Loucy (cell line): ENCODE measurements around the gene PTGES.

Experiments used
- H2AFZ ChIP-seq: fragments of 200-600 bp; sonication (generic); 2 replicates; pipeline ENCODE4 v1.6.0; 2016; ENCODE audit warnings: antibody characterized with exemption, mild to moderate bottlenecking, low read length, moderate library complexity
- H3F3A ChIP-seq: fragments of 200-600 bp; 2 replicates; pipeline ENCODE4 v1.6.0; 2016; ENCODE audit warnings: antibody characterized with exemption, low read depth, mild to moderate bottlenecking
- H3K27me3 ChIP-seq: fragments of 200-600 bp; sonication (generic); 2 replicates; pipeline ENCODE4 v1.6.1; 2014; ENCODE audit warnings: low read length, mild to moderate bottlenecking; ENCODE audit not compliant: insufficient read depth, poor library complexity, severe bottlenecking
- H3K36me3 ChIP-seq: fragments of 200-600 bp; sonication (generic); 2 replicates; pipeline ENCODE4 v1.6.1; 2016; ENCODE audit warnings: low read length; ENCODE audit not compliant: insufficient read depth
- H3K4me1 ChIP-seq: fragments of 200-600 bp; sonication (generic); 2 replicates; pipeline ENCODE4 v1.5.1; 2014; ENCODE audit warnings: low read length, mild to moderate bottlenecking; ENCODE audit not compliant: insufficient read depth, poor library complexity, severe bottlenecking
- H3K4me2 ChIP-seq: fragments of 200-600 bp; sonication (generic); 2 replicates; pipeline ENCODE4 v1.6.0; 2014; ENCODE audit warnings: antibody characterized with exemption, low read length, low read depth, mild to moderate bottlenecking; ENCODE audit not compliant: poor library complexity, severe bottlenecking
- H3K4me3 ChIP-seq: fragments of 200-600 bp; sonication (generic); 2 replicates; pipeline ENCODE4 v1.5.1; 2014; ENCODE audit warnings: low read length, mild to moderate bottlenecking, mixed read lengths; ENCODE audit not compliant: poor library complexity, severe bottlenecking
- H3K79me2 ChIP-seq: fragments of 200-600 bp; sonication (generic); 2 replicates; pipeline ENCODE4 v1.6.1; 2014; ENCODE audit warnings: low read length; ENCODE audit not compliant: insufficient read depth
- H3K9ac ChIP-seq: fragments of 200-600 bp; sonication (generic); 2 replicates; pipeline ENCODE4 v1.6.0; 2014; ENCODE audit warnings: mild to moderate bottlenecking, low read depth, low read length, moderate library complexity; ENCODE audit not compliant: poor library complexity, severe bottlenecking
- H3K9me2 ChIP-seq: fragments of 200-600 bp; sonication (generic); replicated peaks from 2 replicates; pipeline ENCODE4 v1.6.1; 2016; ENCODE audit warnings: low read depth, low read length, mixed read lengths
- H3K9me3 ChIP-seq: fragments of 200-600 bp; sonication (generic); 2 replicates; pipeline ENCODE4 v1.6.1; 2014; ENCODE audit warnings: mild to moderate bottlenecking, antibody characterized with exemption, low read length, low read depth; ENCODE audit not compliant: insufficient read depth
- H4K20me1 ChIP-seq: fragments of 200-600 bp; sonication (generic); 2 replicates; pipeline ENCODE4 v1.6.0; 2014; ENCODE audit warnings: antibody characterized with exemption, low read length, mild to moderate bottlenecking; ENCODE audit not compliant: insufficient read depth, poor library complexity, severe bottlenecking
- CTCF ChIP-seq: fragments of 200-600 bp; sonication (generic); conservative IDR thresholded peaks from 2 replicates; pipeline ENCODE4 v1.5.1; 2014; ENCODE audit warnings: mild to moderate bottlenecking, antibody characterized with exemption, low read length
- EZH2phosphoT487 ChIP-seq: fragments of 200-600 bp; IDR thresholded peaks from 2 replicates; pipeline ENCODE4 v1.6.1; 2018; ENCODE audit warnings: antibody characterized with exemption, mild to moderate bottlenecking, moderate library complexity, borderline replicate concordance

The PTGES gene

DNA sequence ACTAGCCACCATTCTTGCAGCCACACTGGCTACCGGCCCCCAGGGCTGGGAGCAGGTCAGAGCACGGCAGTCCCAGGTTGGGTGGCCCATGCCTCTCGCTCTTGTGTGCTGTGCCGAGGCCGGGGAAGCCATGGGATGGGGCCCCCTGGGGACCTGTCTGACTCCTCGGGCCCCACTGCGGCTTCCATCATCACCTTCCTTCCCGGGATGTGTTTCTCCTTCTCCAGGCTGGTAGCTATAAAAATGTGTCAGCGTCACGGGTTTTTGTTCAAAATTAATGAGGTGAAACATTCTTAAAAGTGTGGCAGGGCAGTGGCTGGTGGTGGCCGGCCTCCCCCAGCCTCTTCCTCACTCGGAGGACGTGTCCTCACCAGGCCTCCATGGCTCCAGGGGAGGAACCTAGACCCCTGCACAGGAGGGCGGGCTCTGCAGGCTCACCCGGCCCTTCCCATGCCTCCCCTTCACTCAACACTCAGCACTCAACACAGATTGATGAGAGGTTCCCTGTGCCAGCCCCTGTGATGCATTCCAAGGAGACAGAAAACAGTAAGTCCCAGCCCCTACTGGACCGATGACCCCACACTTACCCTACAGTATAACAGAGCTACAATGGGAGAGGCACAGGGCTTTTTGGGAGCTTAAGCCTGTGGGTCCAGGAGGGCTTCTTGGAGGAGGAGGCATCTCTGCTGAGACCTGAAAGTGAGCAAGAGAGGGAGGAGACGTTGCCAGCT, 43.2 kb downstream of the PTGES start:
- Histone ChIP-seq H3K4me1 (no peaks in the 10 kb centered on the region), H3K79me2 (no peaks in the 10 kb centered on the region), H3K4me2 (no peak overlapping the region)

DNA sequence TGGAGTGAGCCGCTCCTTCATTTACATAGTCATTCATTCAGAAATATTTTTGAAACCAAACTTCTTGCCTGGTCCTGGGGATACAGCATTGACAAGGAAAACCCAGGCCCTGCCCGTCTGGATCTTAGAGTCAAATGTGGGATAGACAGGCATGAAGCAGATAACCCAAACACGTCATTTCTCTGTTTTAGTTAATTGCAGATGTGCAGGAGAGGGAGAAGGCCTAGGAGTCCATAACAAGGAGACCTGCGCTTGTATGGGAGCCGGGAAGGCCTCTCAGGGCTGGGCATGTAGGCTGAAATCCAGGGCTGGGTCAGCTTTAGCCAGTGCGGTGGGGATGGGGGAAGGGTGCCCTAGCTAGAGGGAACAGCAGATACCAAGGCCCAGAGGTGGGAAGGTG, 44.0 kb downstream of the PTGES start:
- Histone ChIP-seq H3K9me3 (no peaks in the 10 kb centered on the region), H3K9me2 (no peaks in the 10 kb centered on the region), H2AFZ (no peak overlapping the region), H3F3A (no peaks in the 10 kb centered on the region), H3K4me2 (no peak overlapping the region), H3K4me1 (no peaks in the 10 kb centered on the region), H3K4me3 (no peak overlapping the region), H3K79me2 (no peaks in the 10 kb centered on the region), H4K20me1 (no peaks in the 10 kb centered on the region), H3K36me3 (no peaks in the 10 kb centered on the region), H3K27me3 (no peaks in the 10 kb centered on the region), H3K9ac (no peak overlapping the region)
- TF ChIP-seq EZH2phosphoT487 (no peak), CTCF (no peak)

More for the DNA sequence above, 43.2 kb downstream of the PTGES start:
- H2AFZ ChIP-seq, result no peak overlapping the region
- no peak overlapping the region for H3K4me3 ChIP-seq
- H3K27me3 ChIP-seq, result no peaks in the 10 kb centered on the region
- no peaks in the 10 kb centered on the region for H3K36me3 ChIP-seq
- H3K9me2 ChIP-seq, result no peaks in the 10 kb centered on the region
- TF ChIP-seq CTCF (no peak), EZH2phosphoT487 (no peak)
- H4K20me1 ChIP-seq, result no peaks in the 10 kb centered on the region
- no peaks in the 10 kb centered on the region for H3K9me3 ChIP-seq
- no peak overlapping the region for H3K9ac ChIP-seq
- H3F3A ChIP-seq, result no peaks in the 10 kb centered on the region

- Histone ChIP-seq H3K9me2 (no peaks in the 10 kb centered on the region), H3K9ac (no peak overlapping the region), H3K36me3 (no peaks in the 10 kb centered on the region), H3K4me1 (no peaks in the 10 kb centered on the region), H4K20me1 (no peaks in the 10 kb centered on the region), H3K9me3 (no peaks in the 10 kb centered on the region), H3K4me2 (no peak overlapping the region), H3F3A (no peaks in the 10 kb centered on the region), H3K4me3 (no peak overlapping the region), H3K79me2 (no peaks in the 10 kb centered on the region), H3K27me3 (no peaks in the 10 kb centered on the region), H2AFZ (no peak overlapping the region)
- TF ChIP-seq EZH2phosphoT487, result no peak
- TF ChIP-seq CTCF, result no peak
Observed at GRCh38 chr9:129704807-129705206, 48.0 kb downstream of the PTGES start.
